ENCODE results near the gene PAK6.

PAK6 gene

GRCh38 chr15:40282869-40283614, 44.2 kb downstream of the PAK6 start, which contains the start of gene ANKRD63:
TSS of gene ANKRD63 (minus strand) at chr15:40283064. CDS start at chr15:40282586, 478 bp downstream.
- Histone ChIP-seq H2AFZ (ENCODE audit: low read length) (no peak within 1 kb of the TSS), H3K79me2 (ENCODE audit: insufficient read depth, low read length) (no peaks in the 10 kb centered on the region), H3K4me2 (ENCODE audit: low read depth, low read length, poor library complexity, severe bottlenecking) (no peak within 1 kb of the TSS), H3K27me3 (ENCODE audit: insufficient read depth, low read length, poor library complexity, severe bottlenecking) (no peaks in the 10 kb centered on the region), H3K4me1 (ENCODE audit: insufficient read depth, low read length, poor library complexity, severe bottlenecking) (no peaks in the 10 kb centered on the region), H3K9me2 (replicated peaks; ENCODE audit: low read depth, low read length) (no peaks in the 10 kb centered on the region), H3K36me3 (ENCODE audit: insufficient read depth, low read length) (no peaks in the 10 kb centered on the region), H3K9ac (ENCODE audit: low read depth, low read length, poor library complexity, severe bottlenecking) (no peak within 1 kb of the TSS), H3K9me3 (ENCODE audit: insufficient read depth, low read depth, low read length) (no peaks in the 10 kb centered on the region), H3K4me3 (ENCODE audit: low read length, poor library complexity, severe bottlenecking) (no peak within 1 kb of the TSS), H3F3A (ENCODE audit: low read depth) (0 out of 2 replicates have a peak, but pooled peaks cover 3% of the 10 kb centered on the region), H4K20me1 (ENCODE audit: insufficient read depth, low read length, poor library complexity, severe bottlenecking) (no peaks in the 10 kb centered on the region)
- no peak for TF ChIP-seq EZH2phosphoT487 (IDR thresholded peaks at IDR 0.05; ENCODE audit: borderline replicate concordance)
- TF ChIP-seq CTCF (conservative IDR thresholded peaks at IDR 0.05; ENCODE audit: low read length), result no peak

GRCh38 chr15:40283615-40284300, 44.9 kb downstream of the PAK6 start:
- H3K4me2 ChIP-seq (ENCODE audit: low read depth, low read length, poor library complexity, severe bottlenecking), result no peak overlapping the region
- no peak for TF ChIP-seq EZH2phosphoT487 (IDR thresholded peaks at IDR 0.05; ENCODE audit: borderline replicate concordance)
- TF ChIP-seq CTCF (conservative IDR thresholded peaks at IDR 0.05; ENCODE audit: low read length), result no peak
- H3K9me3 ChIP-seq (ENCODE audit: insufficient read depth, low read depth, low read length), result no peaks in the 10 kb centered on the region
- no peak overlapping the region for H3K4me3 ChIP-seq (ENCODE audit: low read length, poor library complexity, severe bottlenecking)
- H3K27me3 ChIP-seq (ENCODE audit: insufficient read depth, low read length, poor library complexity, severe bottlenecking), result no peaks in the 10 kb centered on the region
- H2AFZ ChIP-seq (ENCODE audit: low read length), result no peak overlapping the region
- no peaks in the 10 kb centered on the region for H3K9me2 ChIP-seq (replicated peaks; ENCODE audit: low read depth, low read length)
- H3K36me3 ChIP-seq (ENCODE audit: insufficient read depth, low read length), result no peaks in the 10 kb centered on the region
- H3K4me1 ChIP-seq (ENCODE audit: insufficient read depth, low read length, poor library complexity, severe bottlenecking), result no peaks in the 10 kb centered on the region
- no peak overlapping the region for H3K9ac ChIP-seq (ENCODE audit: low read depth, low read length, poor library complexity, severe bottlenecking)
- 0 out of 2 replicates have a peak, but pooled peaks cover 3% of the 10 kb centered on the region for H3F3A ChIP-seq (ENCODE audit: low read depth)
- no peaks in the 10 kb centered on the region for H4K20me1 ChIP-seq (ENCODE audit: insufficient read depth, low read length, poor library complexity, severe bottlenecking)
- no peaks in the 10 kb centered on the region for H3K79me2 ChIP-seq (ENCODE audit: insufficient read depth, low read length)

- no peaks in the 10 kb centered on the region for H3K79me2 ChIP-seq (ENCODE audit: insufficient read depth, low read length)
- H3K4me3 ChIP-seq (ENCODE audit: low read length, poor library complexity, severe bottlenecking), result no peak overlapping the region
- no peaks in the 10 kb centered on the region for H3K9me2 ChIP-seq (replicated peaks; ENCODE audit: low read depth, low read length)
- TF ChIP-seq EZH2phosphoT487 (IDR thresholded peaks at IDR 0.05; ENCODE audit: borderline replicate concordance) (no peak), CTCF (conservative IDR thresholded peaks at IDR 0.05; ENCODE audit: low read length) (no peak)
- no peaks in the 10 kb centered on the region for H4K20me1 ChIP-seq (ENCODE audit: insufficient read depth, low read length, poor library complexity, severe bottlenecking)
- H3K4me1 ChIP-seq (ENCODE audit: insufficient read depth, low read length, poor library complexity, severe bottlenecking), result no peaks in the 10 kb centered on the region
- H3K9me3 ChIP-seq (ENCODE audit: insufficient read depth, low read depth, low read length), result no peaks in the 10 kb centered on the region
- 0 out of 2 replicates have a peak, but pooled peaks cover 3% of the 10 kb centered on the region for H3F3A ChIP-seq (ENCODE audit: low read depth)
- no peak overlapping the region for H2AFZ ChIP-seq (ENCODE audit: low read length)
- H3K9ac ChIP-seq (ENCODE audit: low read depth, low read length, poor library complexity, severe bottlenecking), result no peak overlapping the region
- no peaks in the 10 kb centered on the region; the same call in 1 of the 2 replicates for H3K36me3 ChIP-seq (ENCODE audit: insufficient read depth, low read length)
- H3K27me3 ChIP-seq (ENCODE audit: insufficient read depth, low read length, poor library complexity, severe bottlenecking), result no peaks in the 10 kb centered on the region
- no peak overlapping the region for H3K4me2 ChIP-seq (ENCODE audit: low read depth, low read length, poor library complexity, severe bottlenecking)
Observed at GRCh38 chr15:40285151-40285550, 46.3 kb downstream of the PAK6 start.

Measured in Loucy (cell line).